Lower leg skin (tissue), 4 donors: ENCODE results near the gene VPS16. TPM values are rescaled to one million over a fixed set of nuclear protein-coding genes. Genes with fewer than 3 reads are reported as not detected.
A peak's percentile ranks its signal among the peaks of the same experiment; 100 is the strongest.

ENCODE experiments used
- DNase-seq, 2 donors: peaks; one replicate each; pipeline ENCODE4 v3.0.0-alpha.2; 2019; ENCODE audit warnings: low spot score in 2 of 2
- H3K4me3 ChIP-seq: fragments of 200-600 bp; sonication (generic); 2 replicates; pipeline ENCODE4 v1.5.1; 2017; ENCODE audit warnings: mild to moderate bottlenecking, low read depth; ENCODE audit not compliant: poor library complexity, severe bottlenecking
- POLR2A ChIP-seq, 2 donors: fragments of 450-650 bp; IDR thresholded peaks; one replicate each; pipeline ENCODE4 v1.6.1; 2016 to 2017; ENCODE audit warnings: antibody characterized with exemption in 2 of 2, mild to moderate bottlenecking in 1 of 2, moderate library complexity in 1 of 2
- WGBS, 2 donors: methylation state at CpG; one replicate each; pipeline ENCODE4 v1.1.5; 2018; 5-methylcytosine and 5-hydroxymethylcytosine counted together
- intact Hi-C: fragments of 100-400 bp; cut with DNase I; formaldehyde crosslinking; loops from one replicate; pipeline ENCODE4 v1.15.0; 2023; ENCODE audit warnings: low total_unique reads
- total RNA-seq, 4 donors: library from RNA; depleted of rRNA; stranded (reverse); fragments of >200 nt; gene quantifications; one replicate each; pipeline ENCODE4 v1.1.0, GENCODE V29; 2016
- TF ChIP-seq, protein P1 (sequence below), 3 donors: fragments of 450-650 bp; IDR thresholded peaks; one replicate each; pipeline ENCODE4 v1.5.1; 2016; ENCODE audit warnings: antibody characterized with exemption in 3 of 3, mild to moderate bottlenecking in 3 of 3, moderate library complexity in 2 of 3

VPS16 gene
- total RNA-seq, 4 donors from 2014 or later: 34.9 to 39.2 (median 37.7) TPM

DNA sequence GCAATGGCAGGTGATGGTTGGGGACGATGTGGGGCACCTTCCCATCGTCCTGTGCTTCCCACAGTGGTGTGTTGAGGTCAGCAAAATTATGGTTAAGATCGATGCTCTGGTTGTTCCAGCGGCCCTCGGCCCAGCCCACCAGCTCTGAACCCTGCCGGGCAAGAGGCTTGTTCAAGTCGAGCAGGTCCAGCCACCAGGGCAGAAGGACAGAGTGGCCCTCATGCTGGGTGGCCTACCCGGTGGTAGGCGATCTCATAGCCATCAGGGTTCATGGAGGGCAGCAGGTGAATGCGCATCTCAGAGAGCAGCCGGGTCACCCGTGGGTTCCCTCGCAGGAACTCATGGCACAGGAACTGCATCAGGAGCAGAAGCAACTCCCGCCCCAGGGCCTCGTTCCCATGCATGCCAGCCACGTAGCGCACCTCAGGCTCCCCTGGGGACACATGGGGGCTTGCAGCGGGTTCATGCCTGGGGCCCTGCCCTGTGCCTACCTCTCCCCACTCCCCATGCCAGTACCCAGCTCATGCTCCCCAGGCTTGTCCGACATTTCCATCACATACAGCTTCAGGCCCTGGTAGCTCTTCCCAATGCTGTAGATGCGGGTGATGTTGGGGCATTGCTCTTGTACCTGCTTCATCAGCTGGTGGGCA is 44.4 kb upstream of the VPS16 start:
- peak in 1 of 2 donors; percentile 48 for DNase-seq
- intact Hi-C loops: no loop called here
- H3K4me3 ChIP-seq: no peak overlapping the region
- WGBS, 2 donors: 90% methylated on average over 20 of the region's 20 CpGs
- no peak for TF ChIP-seq POLR2A (IDR thresholded peaks at IDR 0.05)
- TF ChIP-seq, protein P1, sequence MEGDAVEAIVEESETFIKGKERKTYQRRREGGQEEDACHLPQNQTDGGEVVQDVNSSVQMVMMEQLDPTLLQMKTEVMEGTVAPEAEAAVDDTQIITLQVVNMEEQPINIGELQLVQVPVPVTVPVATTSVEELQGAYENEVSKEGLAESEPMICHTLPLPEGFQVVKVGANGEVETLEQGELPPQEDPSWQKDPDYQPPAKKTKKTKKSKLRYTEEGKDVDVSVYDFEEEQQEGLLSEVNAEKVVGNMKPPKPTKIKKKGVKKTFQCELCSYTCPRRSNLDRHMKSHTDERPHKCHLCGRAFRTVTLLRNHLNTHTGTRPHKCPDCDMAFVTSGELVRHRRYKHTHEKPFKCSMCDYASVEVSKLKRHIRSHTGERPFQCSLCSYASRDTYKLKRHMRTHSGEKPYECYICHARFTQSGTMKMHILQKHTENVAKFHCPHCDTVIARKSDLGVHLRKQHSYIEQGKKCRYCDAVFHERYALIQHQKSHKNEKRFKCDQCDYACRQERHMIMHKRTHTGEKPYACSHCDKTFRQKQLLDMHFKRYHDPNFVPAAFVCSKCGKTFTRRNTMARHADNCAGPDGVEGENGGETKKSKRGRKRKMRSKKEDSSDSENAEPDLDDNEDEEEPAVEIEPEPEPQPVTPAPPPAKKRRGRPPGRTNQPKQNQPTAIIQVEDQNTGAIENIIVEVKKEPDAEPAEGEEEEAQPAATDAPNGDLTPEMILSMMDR (IDR thresholded peaks at IDR 0.05): no peak

DNA sequence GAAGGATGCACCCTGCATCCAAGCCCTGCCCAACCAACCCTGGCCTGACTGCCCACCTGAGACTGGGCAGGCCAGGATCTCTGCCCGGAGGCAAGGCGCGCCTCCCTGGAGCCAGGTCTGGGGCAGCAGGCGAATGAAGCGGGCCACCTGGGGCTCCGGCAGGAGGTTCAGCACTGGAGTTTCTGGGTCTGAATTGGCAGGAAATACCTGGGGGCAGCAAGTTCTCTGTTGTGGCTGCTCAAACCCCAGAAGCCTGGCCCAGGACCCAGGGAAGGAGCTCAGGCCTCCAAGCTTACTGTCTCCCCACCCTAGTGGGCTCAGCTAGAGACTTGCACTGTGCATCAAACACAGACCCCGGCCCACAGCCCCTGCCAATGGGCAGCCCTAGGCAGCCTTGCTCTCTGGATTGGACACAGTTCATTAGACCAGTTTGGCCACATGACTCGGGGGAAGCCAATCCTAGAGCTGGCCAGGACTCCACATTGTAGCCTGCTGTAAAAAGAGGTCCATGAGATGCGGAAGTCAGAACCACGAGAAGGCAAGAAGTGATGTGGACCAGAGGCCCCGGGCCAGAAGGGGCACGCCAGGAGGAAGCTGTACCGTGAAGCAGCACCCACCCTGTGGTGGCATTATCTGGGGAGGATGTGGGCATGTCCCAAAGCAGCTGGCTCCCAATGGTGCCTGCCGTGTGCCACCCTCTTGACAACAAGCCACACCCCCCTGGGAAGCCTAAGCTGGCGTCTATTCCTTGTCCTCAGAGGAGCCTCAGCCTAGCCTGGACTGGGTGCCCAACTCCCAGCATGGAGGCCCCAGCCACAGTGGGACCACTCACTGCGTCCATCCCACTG is 43.2 kb upstream of the VPS16 start:
- peak in 1 of 2 donors; percentile 62 for DNase-seq
- intact Hi-C loops: no loop called here
- H3K4me3 ChIP-seq: no peak overlapping the region
- 83 to 90% methylated on average over 15 to 16 of the region's 16 CpGs for WGBS, 2 donors
- TF ChIP-seq POLR2A (IDR thresholded peaks at IDR 0.05): no peak
- TF ChIP-seq, protein P1 (IDR thresholded peaks at IDR 0.05): no peak

DNA sequence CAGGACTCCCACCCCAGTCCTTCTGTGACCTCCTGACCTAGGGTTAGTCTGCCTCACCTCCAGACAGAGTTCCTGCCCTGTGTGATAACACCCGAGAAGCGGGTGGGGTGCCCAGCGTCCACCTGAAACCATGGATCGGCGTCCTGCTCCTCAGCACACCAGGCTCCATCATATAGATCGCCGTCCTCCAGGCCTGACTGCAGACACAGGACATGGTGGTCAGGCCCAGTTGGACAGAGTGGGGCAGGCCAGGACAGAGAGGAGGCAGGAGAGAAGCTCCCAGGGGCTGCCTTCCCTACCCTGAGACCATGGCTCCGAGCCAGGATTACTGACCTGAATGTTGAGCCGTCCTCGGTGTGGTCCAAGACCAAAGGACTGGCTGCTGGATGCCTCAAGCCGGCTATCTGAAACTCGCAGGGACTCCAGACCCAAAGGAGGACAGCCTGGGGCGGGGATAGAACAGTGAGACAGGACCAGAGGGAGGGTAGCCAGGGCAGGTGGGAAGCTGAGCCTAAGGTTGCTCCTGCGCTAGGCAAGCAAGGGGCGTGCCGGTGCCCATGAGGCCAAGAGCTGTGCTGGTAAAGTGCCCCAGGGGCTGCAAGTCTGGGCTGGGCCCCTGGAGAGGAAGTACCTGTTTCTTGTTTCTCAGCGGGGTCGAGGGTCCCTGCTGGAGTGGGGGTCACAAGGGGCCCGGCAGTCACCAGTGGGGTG is 42.3 kb upstream of the VPS16 start:
- intact Hi-C loops: no loop called here
- WGBS, 2 donors: 69 to 79% methylated on average over 18 to 19 of the region's 19 CpGs
- no peak overlapping the region for H3K4me3 ChIP-seq
- DNase-seq: peak in 1 of 2 donors; percentile 83
- TF ChIP-seq, protein P1 (IDR thresholded peaks at IDR 0.05): no peak
- no peak for TF ChIP-seq POLR2A (IDR thresholded peaks at IDR 0.05)

DNA sequence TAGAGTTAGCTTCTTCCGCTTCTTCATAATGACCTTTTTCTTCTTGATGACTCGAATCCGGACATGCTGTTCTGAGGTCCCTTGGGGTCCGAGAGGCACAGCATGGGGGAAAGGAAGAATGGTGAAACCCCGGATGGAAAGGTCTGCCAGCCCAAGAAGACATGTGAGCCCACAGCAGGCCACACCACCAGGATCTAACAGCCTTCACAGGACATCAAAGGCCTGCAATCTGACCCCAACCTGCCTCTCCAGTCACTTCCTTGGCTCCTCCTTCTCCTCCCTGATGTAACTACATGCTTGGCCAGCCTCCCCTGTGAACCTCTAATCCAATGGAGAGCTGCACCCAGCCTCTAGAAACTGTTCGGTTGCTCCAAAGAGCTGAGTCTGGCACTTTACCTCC is 41.7 kb upstream of the VPS16 start:
- WGBS, 2 donors: 73 to 83% methylated on average over 6 of the region's 6 CpGs
- intact Hi-C loops: no loop called here
- DNase-seq: peak in 1 of 2 donors; percentile 26

DNA sequence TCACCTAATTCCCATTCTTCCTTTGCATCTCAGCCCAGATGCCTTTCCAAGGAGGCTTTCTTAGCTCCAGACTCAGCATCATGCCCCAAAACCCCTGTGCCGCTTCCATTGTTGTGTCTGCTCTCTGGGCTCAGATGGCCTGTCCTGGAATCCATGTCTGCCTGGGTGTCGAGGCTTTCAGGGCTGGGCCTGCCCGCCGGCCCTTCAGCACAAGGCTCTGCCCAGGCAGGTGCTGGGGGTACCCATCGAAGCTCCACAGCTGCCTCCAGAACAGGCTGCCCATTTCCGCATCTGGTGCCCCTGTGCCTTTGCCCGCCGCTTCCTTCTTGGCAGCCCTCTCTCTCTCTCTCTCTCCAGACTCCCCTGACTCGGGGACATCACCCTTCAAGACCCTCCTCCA is 41.3 kb upstream of the VPS16 start:
- DNase-seq: no peak
- WGBS, 2 donors: 51 to 58% methylated on average over 9 of the region's 9 CpGs
- no peak overlapping the region for H3K4me3 ChIP-seq
- intact Hi-C loops: no loop called here
- TF ChIP-seq POLR2A (IDR thresholded peaks at IDR 0.05): no peak
- TF ChIP-seq, protein P1 (IDR thresholded peaks at IDR 0.05): no peak

More for the DNA sequence above, 41.7 kb upstream of the VPS16 start:
- TF ChIP-seq POLR2A (IDR thresholded peaks at IDR 0.05): no peak
- TF ChIP-seq, protein P1 (IDR thresholded peaks at IDR 0.05): no peak
- H3K4me3 ChIP-seq: no peak overlapping the region
